ENCODE measurements around the gene TMEM178B. TPM values are rescaled to one million over a fixed set of nuclear protein-coding genes. Genes with fewer than 3 reads are reported as not detected.
"Not testable (repeated sequence)": the region's sequence is repeated elsewhere in the genome, so short reads cannot be mapped to it uniquely, and the experiment has no call there.

The TMEM178B gene
- total RNA-seq, 1 donor, result 0.43 TPM

DNA sequence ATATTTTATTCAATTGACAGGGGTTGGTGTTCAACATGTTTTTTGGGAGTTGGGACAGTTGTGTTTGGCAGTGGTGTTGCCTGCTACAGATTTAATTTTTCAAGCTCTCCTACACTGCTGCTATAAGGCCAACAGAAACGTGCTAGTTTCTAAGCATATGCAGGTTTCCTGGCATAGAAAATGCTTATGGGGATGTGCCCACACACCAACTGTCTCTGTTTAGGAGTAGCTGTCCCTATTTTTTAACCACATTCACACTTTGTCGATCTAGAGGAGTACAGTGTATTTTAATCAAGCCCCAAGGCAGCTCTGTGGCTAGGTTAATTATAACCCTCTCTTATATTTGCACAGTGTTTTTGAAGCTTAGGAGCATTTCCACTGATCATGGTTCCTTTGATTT is 28.6 kb downstream of the TMEM178B start:
- TF ChIP-seq, protein P1, sequence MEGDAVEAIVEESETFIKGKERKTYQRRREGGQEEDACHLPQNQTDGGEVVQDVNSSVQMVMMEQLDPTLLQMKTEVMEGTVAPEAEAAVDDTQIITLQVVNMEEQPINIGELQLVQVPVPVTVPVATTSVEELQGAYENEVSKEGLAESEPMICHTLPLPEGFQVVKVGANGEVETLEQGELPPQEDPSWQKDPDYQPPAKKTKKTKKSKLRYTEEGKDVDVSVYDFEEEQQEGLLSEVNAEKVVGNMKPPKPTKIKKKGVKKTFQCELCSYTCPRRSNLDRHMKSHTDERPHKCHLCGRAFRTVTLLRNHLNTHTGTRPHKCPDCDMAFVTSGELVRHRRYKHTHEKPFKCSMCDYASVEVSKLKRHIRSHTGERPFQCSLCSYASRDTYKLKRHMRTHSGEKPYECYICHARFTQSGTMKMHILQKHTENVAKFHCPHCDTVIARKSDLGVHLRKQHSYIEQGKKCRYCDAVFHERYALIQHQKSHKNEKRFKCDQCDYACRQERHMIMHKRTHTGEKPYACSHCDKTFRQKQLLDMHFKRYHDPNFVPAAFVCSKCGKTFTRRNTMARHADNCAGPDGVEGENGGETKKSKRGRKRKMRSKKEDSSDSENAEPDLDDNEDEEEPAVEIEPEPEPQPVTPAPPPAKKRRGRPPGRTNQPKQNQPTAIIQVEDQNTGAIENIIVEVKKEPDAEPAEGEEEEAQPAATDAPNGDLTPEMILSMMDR (IDR thresholded peaks at IDR 0.05; ENCODE audit: insufficient read depth, low read depth, low read length), result no peak
- DNase-seq (ENCODE audit: low read depth), result no peak
- H3K4me3 ChIP-seq (ENCODE audit: low read depth, low read length), result no peak overlapping the region

DNA sequence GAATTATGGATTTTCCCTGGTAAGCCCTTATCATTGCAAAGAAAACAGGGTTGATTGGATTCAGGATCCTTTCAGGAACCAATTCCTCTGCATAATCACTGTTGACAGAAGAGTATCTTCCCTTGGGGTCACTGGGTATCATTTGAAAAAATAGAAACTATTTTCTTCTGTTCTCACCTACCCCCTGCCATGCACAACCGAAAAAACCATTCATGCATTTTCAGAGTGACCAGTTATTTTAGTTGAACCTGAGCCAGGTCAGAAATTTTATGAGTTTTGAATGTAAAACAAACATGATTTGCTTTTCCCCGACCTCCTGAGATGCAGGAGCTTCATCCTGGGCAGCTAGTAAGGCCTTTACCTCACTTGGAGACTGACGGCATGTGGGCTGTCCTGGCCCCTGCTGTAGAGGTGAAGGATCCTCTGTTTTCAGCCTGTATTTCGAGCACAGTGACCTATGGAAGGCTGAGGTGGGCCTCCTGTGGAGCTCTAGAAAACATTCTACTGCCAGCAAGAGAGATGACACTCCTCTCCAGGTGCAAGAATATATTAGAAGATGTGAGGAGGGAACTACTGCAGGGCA is 30.1 kb downstream of the TMEM178B start:
- TF ChIP-seq, protein P1 (IDR thresholded peaks at IDR 0.05; ENCODE audit: insufficient read depth, low read depth, low read length), result no peak
- no peak overlapping the region for H3K4me3 ChIP-seq (ENCODE audit: low read depth, low read length)
- no peak for DNase-seq (ENCODE audit: low read depth)

DNA sequence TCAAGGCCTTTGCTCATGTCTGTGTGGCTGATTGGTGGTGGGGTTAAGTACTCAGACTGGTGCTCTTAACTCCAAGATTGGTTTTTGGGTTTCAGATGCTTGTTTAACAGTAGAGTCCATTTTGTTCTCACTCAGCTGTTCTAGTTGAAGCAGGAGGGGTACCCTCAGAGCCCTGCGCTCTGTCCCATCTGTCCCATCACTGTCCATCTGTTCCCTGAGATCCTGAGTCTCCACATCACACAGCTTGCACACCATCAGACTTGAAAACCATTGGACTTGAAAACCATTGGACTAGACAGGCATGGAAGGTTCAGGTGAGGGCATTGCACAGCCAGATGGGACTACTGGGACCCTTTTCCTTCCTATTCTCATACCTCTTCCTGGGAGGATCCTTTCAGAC is 39.3 kb downstream of the TMEM178B start:
- DNase-seq (ENCODE audit: low read depth), result no peak
- no peak overlapping the region for H3K4me3 ChIP-seq (ENCODE audit: low read depth, low read length)
- TF ChIP-seq, protein P1 (IDR thresholded peaks at IDR 0.05; ENCODE audit: insufficient read depth, low read depth, low read length), result no peak

GRCh38 chr7:141114029-141114664 is 40.3 kb downstream of the TMEM178B start:
- no peak overlapping the region for H3K4me3 ChIP-seq (ENCODE audit: low read depth, low read length)
- TF ChIP-seq, protein P1 (IDR thresholded peaks at IDR 0.05; ENCODE audit: insufficient read depth, low read depth, low read length), result no peak
- no peak for DNase-seq (ENCODE audit: low read depth)

- H3K4me3 ChIP-seq (ENCODE audit: low read depth, low read length), result no peak overlapping the region
- TF ChIP-seq, protein P1 (IDR thresholded peaks at IDR 0.05; ENCODE audit: insufficient read depth, low read depth, low read length), result no peak
- DNase-seq (ENCODE audit: low read depth), result no peak
Measured at GRCh38 chr7:141115965-141116364, 42.1 kb downstream of the TMEM178B start.

- DNase-seq (ENCODE audit: low read depth); H3K4me3 ChIP-seq (ENCODE audit: low read depth, low read length): not testable (repeated sequence)
Measured at GRCh38 chr7:141116661-141117060, 42.8 kb downstream of the TMEM178B start.

DNA sequence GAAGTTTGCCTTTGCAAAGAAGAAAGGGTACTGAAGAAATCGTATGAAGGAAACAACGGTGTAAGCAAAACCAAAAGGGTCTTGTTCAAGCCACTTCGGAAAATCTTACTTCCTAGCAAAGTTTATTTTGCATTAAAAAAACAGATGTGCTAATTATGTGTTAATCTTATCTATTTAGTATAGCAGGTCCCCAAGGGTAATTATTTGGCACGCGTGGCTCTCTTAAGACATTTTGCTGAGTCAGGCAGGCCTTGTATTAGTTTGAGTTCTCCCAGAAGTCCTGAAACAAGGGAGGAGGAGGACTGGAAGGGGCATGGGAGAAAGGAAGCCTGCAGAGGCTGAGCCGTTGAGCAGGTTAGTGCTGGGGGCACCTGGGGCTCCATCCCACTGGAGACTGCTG is 44.9 kb downstream of the TMEM178B start:
- no peak for DNase-seq (ENCODE audit: low read depth)
- TF ChIP-seq, protein P1 (IDR thresholded peaks at IDR 0.05; ENCODE audit: insufficient read depth, low read depth, low read length), result no peak
- no peak overlapping the region for H3K4me3 ChIP-seq (ENCODE audit: low read depth, low read length)
